ENCODE data around the gene LPIN2.
"Not testable (repeated sequence)": the region's sequence is repeated elsewhere in the genome, so short reads cannot be mapped to it uniquely, and the experiment has no call there.

Gene LPIN2

GRCh38 chr18:3028115-3028514 is 15.2 kb upstream of the LPIN2 start:
- peaks cover 17% of the 10 kb centered on the region for H3K4me1 Mint-ChIP-seq
- not testable (repeated sequence) for ATAC-seq, H3K9me3 Mint-ChIP-seq

GRCh38 chr18:3027370-3027891 is 14.5 kb upstream of the LPIN2 start:
- Mint-ChIP-seq H3K4me3 (no peak overlapping the region), H3K27ac (no peak overlapping the region), H3K4me1 (peaks cover 17% of the 10 kb centered on the region), H3K27me3 (no peaks in the 10 kb centered on the region), H3K9me3 (peaks cover 0 to 6% of the 10 kb centered on the region in 2 donors)
- ATAC-seq: no peak
- no peak for DNase-seq

More at GRCh38 chr18:3028115-3028514, 15.2 kb upstream of the LPIN2 start:
- not testable (repeated sequence) for H3K27ac Mint-ChIP-seq, H3K27me3 Mint-ChIP-seq, H3K4me3 Mint-ChIP-seq, DNase-seq

DNA sequence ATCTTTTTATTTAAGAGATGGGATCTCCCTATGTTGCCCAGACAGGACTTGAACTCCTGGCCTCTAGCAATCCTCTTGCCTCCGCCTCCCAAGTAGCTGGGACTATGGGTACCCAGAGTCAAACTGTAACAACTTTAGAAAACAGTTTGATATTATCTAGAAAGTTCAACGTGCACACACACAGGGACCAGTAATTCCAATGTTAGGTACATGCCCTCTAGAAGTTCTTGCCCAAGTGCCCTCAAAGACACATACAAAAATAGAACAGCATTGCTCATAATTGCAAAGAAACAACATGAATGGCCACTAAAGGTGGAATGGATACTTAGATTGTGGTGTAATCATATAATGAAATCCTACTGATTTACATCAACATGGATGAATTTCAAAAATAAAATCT is 12.6 kb upstream of the LPIN2 start:
- no peak for DNase-seq
- Mint-ChIP-seq H3K9me3 (peaks cover 0 to 6% of the 10 kb centered on the region in 2 donors), H3K27ac (no peak overlapping the region), H3K4me3 (no peak overlapping the region), H3K27me3 (no peaks in the 10 kb centered on the region), H3K4me1 (peaks cover 11% of the 10 kb centered on the region)
- no peak for ATAC-seq

- not testable (repeated sequence) for H3K4me3 Mint-ChIP-seq
Measured at GRCh38 chr18:3023603-3024002, 10.7 kb upstream of the LPIN2 start.

GRCh38 chr18:3016585-3017297 is 3.8 kb upstream of the LPIN2 start:
- DNase-seq: no peak
- H3K27ac Mint-ChIP-seq: peak overlapping the region in 1 of 2 donors; percentile 39
- ATAC-seq: no peak
- no peaks in the 10 kb centered on the region for H3K9me3 Mint-ChIP-seq
- peaks cover 34% of the 10 kb centered on the region for H3K4me1 Mint-ChIP-seq
- H3K27me3 Mint-ChIP-seq: no peaks in the 10 kb centered on the region
- no peak overlapping the region for H3K4me3 Mint-ChIP-seq

More at GRCh38 chr18:3023603-3024002, 10.7 kb upstream of the LPIN2 start:
- DNase-seq, H3K27ac Mint-ChIP-seq, H3K9me3 Mint-ChIP-seq, H3K27me3 Mint-ChIP-seq, ATAC-seq, H3K4me1 Mint-ChIP-seq: not testable (repeated sequence)

DNA sequence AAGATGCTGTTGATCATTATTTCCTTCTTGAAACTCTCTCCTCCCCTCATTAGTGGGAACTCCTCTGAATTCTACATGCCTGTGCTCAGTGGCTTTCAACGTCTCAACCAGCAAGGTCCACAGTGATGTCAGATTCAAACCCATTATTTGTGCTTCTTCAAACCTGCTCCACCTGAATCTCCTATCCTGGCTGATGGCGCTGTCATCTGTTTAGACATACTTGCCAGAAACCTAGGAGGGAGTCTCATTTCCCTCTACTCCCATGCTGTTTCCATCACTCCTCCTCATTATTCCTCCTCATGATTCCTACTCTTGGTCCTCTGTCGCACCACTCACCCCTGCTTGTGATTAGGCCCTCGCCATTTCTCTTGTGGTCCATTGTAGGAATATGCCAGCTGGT is 2.9 kb upstream of the LPIN2 start:
- Mint-ChIP-seq H3K4me3 (peak overlapping the region; percentile 21 to 35), H3K9me3 (no peaks in the 10 kb centered on the region), H3K4me1 (peaks cover 43% of the 10 kb centered on the region), H3K27me3 (no peaks in the 10 kb centered on the region), H3K27ac (peak overlapping the region in 1 of 2 donors; percentile 66)
- ATAC-seq: no peak
- DNase-seq: no peak

- H3K4me1 Mint-ChIP-seq: peaks cover 50% of the 10 kb centered on the region
- peak overlapping the region in 1 of 2 donors; percentile 66 for H3K27ac Mint-ChIP-seq
- H3K9me3 Mint-ChIP-seq: no peaks in the 10 kb centered on the region
- DNase-seq (no peak), ATAC-seq (no peak)
- peak overlapping the region; percentile 21 to 35 for H3K4me3 Mint-ChIP-seq
- H3K27me3 Mint-ChIP-seq: no peaks in the 10 kb centered on the region
Measured at GRCh38 chr18:3015204-3015592, 2.3 kb upstream of the LPIN2 start.

DNA sequence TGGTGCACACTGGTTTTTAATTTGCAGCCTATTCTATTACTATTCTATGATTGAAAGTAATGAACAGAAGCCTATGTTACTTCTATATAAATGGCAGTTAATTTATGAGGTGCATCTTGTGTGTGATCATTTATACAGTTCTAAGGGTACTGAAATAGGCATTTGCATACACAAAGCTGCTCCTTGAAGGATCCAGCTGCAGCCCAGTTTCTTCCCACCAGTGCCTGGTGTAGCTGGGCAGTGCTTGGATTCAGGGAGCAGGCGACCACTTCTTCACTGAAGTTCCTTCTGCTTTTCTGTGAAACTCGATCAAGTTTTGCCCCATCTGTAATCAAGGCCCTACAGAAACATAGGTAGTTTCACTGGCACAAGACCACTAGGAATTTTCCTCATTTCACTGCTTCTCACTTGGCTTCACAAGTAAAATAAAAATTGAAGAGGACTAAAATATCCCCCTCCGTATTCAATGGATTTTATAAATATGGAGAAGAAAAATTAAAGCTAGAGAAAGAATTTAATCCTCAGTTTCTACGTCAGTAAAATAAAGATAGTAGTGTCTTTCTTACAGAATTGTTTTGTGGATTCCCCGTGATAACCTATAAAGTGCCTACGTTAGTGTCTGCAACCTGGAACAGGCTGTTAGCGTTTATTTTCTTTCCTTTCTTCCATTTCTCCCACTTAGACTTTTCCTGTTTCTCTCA is 1.7 kb upstream of the LPIN2 start:
- H3K27me3 Mint-ChIP-seq: no peaks in the 10 kb centered on the region
- ATAC-seq (no peak), DNase-seq (no peak)
- peak overlapping the region in 1 of 2 donors; percentile 35 for H3K4me3 Mint-ChIP-seq
- H3K4me1 Mint-ChIP-seq: peaks cover 55% of the 10 kb centered on the region
- no peaks in the 10 kb centered on the region for H3K9me3 Mint-ChIP-seq
- no peak overlapping the region for H3K27ac Mint-ChIP-seq

DNA sequence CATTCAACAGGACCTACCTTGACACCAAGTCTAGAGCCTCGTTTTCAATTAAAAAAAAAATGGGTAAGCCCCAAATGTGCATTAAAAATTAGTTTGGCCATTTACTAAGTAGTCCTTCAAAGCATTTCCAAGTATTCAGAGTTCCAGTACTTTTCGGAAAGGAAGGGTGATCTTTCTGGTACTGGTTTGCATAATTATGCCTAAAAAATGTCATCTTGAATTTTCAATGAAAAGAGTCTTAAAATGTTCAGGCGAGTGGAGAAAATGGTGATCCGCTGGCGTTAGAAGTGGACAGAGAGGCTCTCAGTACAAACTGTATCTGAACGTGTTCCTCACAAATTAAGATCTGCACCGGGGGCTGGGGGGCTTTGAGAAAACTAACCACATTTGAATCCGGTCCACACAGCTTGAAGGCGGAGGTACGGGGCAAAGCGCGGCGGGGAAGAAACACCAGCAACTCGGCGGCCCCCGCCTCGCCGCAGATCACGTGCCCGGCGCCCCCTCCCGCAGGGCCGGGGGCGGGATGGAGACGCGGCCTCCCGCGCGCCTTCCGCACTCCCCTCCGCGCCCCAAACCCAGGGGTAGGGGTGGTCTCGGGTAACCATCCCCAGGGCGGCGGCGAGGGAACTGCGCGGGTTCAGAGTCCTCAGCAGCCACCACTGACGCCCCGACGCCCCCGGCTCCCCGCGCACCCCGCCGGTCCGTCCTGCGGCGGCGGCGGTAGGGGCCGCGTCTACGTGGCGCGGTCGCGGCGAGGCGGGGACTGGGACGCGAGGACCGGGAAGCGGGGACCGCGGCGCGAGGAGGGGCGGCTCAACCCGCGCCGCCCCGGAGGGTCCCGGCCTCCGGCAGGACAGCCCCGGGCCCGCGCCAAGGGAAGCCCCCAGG is 564 bp downstream of the LPIN2 start:
- DNase-seq (peak in 1 of 2 donors; percentile 43), ATAC-seq (peak; percentile 41)
- Mint-ChIP-seq H3K4me3 (peak overlapping the region; percentile 83 to 94), H3K4me1 (peaks cover 63% of the 10 kb centered on the region), H3K27me3 (no peaks in the 10 kb centered on the region), H3K27ac (peak overlapping the region; percentile 88 to 97), H3K9me3 (no peaks in the 10 kb centered on the region)

DNA sequence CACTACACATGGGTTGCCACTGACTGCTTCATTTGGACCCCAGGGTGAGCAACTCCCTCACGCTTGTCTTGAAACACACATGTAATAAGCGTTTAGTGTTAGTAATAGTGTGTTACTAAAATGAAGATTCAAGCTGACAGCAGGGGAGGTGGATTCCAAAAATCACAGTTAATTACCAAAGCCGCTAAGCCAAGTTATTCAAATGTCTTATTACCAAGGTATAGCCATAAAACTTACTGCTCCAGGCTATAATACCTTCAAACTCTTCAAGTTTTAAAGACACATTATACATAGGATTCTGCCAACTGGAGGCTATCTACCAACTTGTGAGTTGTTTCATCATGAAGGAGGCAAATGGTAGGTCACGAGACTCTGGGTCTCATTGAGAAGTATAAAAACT is 2.9 kb downstream of the LPIN2 start:
- ATAC-seq (no peak), DNase-seq (no peak)
- peak overlapping the region; percentile 35 to 50 for H3K27ac Mint-ChIP-seq
- no peaks in the 10 kb centered on the region for H3K9me3 Mint-ChIP-seq
- H3K27me3 Mint-ChIP-seq: no peaks in the 10 kb centered on the region
- H3K4me3 Mint-ChIP-seq: no peak overlapping the region
- peaks cover 45% of the 10 kb centered on the region for H3K4me1 Mint-ChIP-seq

DNA sequence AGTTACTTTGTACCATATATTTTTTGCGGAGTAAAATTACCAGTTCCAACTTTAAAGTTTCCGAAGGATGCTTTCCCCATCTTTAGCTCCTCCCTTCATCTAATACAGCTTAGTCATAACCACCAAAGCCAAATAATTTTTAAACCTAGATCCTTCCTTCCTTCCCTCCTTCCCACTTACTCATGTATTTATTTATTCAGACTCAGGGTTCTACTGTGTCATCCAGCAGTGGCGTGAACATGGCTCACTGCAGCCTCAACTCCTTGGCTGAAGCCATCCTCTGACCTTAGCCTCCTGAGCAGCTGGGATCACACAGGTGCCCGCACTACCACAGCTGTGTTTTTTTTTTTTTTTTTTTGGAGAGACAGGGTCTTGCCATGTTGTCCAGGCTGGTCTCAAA is 4.4 kb downstream of the LPIN2 start:
- ATAC-seq (no peak), DNase-seq (no peak)
- Mint-ChIP-seq H3K27ac (no peak overlapping the region), H3K9me3 (no peaks in the 10 kb centered on the region), H3K27me3 (no peaks in the 10 kb centered on the region), H3K4me3 (no peak overlapping the region), H3K4me1 (peaks cover 53% of the 10 kb centered on the region)

DNA sequence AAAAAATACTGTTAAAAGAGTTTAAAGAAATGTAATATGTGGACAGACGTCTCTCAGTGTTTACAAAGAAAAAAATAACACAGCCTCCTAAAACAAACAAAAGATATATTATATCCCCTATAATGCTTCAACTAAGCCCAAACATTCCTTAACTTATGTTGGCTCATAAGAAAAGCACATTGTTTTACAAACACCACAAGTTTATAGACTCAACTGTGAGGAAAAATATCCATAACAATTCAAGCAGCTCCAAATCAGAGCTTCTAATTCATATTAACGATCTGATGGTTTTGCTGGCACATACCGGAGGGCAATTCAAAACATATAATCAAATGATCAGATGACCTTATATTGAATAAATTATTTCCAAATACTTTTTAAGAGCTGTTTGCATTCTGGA is 5.5 kb downstream of the LPIN2 start:
- no peak for ATAC-seq
- Mint-ChIP-seq H3K27me3 (no peaks in the 10 kb centered on the region), H3K4me1 (peaks cover 60% of the 10 kb centered on the region), H3K27ac (no peak overlapping the region), H3K4me3 (no peak overlapping the region), H3K9me3 (no peaks in the 10 kb centered on the region)
- no peak for DNase-seq

- H3K9me3 Mint-ChIP-seq: no peaks in the 10 kb centered on the region
- H3K27ac Mint-ChIP-seq: no peak overlapping the region
- no peaks in the 10 kb centered on the region for H3K27me3 Mint-ChIP-seq
- no peak overlapping the region for H3K4me3 Mint-ChIP-seq
- H3K4me1 Mint-ChIP-seq: peaks cover 46% of the 10 kb centered on the region
- DNase-seq (no peak), ATAC-seq (no peak)
Measured at GRCh38 chr18:3005462-3005861, 7.5 kb downstream of the LPIN2 start.

GRCh38 chr18:3003766-3004165 is 9.2 kb downstream of the LPIN2 start:
- not testable (repeated sequence) for H3K27me3 Mint-ChIP-seq, H3K27ac Mint-ChIP-seq, H3K4me3 Mint-ChIP-seq, DNase-seq, ATAC-seq, H3K9me3 Mint-ChIP-seq
- peaks cover 52% of the 10 kb centered on the region for H3K4me1 Mint-ChIP-seq

DNA sequence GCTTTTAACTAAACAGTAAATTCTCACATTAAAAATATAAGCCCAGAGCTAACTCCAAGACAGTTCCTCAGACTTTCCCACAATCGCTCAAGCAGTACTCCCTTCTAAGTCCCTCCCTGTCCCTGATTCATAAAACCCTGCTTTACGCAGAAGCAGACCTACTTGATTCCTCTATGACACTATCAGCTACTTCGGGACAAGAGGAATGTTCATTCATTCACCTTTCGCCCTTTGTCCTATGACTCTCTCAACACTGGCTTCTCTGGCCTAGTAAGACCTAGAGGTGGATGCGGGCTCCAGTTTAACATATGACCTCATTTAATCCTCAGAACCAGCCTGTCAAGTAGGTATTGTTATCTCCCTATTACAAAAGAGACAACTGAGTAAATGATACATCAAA is 10.2 kb downstream of the LPIN2 start:
- H3K27ac Mint-ChIP-seq: no peak overlapping the region

More for the DNA sequence above, 10.2 kb downstream of the LPIN2 start:
- Mint-ChIP-seq H3K4me1 (peaks cover 58% of the 10 kb centered on the region), H3K9me3 (no peaks in the 10 kb centered on the region), H3K27me3 (no peaks in the 10 kb centered on the region), H3K4me3 (no peak overlapping the region)
- DNase-seq (no peak), ATAC-seq (no peak)

Data from stimulated activated naive CD8-positive, alpha-beta T cell treated with anti-CD3 and anti-CD28 coated beads, Interleukin-15, amount 100 ng/mL, for 72 hours (primary cell).